Right atrium auricular region (tissue), 2 donors: ENCODE measurements around the gene CCR5. TPM values are rescaled to one million over a fixed set of nuclear protein-coding genes. Genes with fewer than 3 reads are reported as not detected.

Source experiments
- DNase-seq: peaks from one replicate; pipeline ENCODE4 v3.0.0-alpha.2; 2019; ENCODE audit warnings: low spot score
- H3K27ac ChIP-seq, 2 donors: fragments of 200-600 bp; sonication (generic); 1 replicate in 1 of 2; 2 replicates in 1 of 2; pipeline ENCODE4 v1.5.1; 2016 to 2019
- H3K27me3 ChIP-seq, 2 donors: fragments of 200-600 bp; sonication (generic); one replicate each; pipeline versions ENCODE4 v1.5.1 to v1.6.0; 2017 to 2019
- H3K36me3 ChIP-seq: fragments of 200-600 bp; sonication (generic); one replicate; pipeline ENCODE4 v1.5.1; 2016
- H3K4me1 ChIP-seq, 2 donors: fragments of 200-600 bp; sonication (generic); one replicate each; pipeline versions ENCODE4 v1.5.1 to v1.6.0; 2017 to 2019
- H3K4me3 ChIP-seq, 2 donors: fragments of 200-600 bp; sonication (generic); 1 replicate in 1 of 2; 2 replicates in 1 of 2; pipeline ENCODE4 v1.5.1; 2017 to 2019; ENCODE audit warnings: mild to moderate bottlenecking in 1 of 2, moderate library complexity in 1 of 2
- H3K9me3 ChIP-seq, 2 donors: fragments of 200-600 bp; sonication (generic); one replicate each; pipeline ENCODE4 v1.5.1; 2019
- total RNA-seq, 2 donors: library from RNA; depleted of rRNA; stranded (reverse); fragments of >200 nt; gene quantifications; one replicate each; pipeline ENCODE4 v1.1.0, GENCODE V29; 2016
- TF ChIP-seq, protein P1 (sequence below), 2 donors: fragments of 200-600 bp; sonication (generic); IDR thresholded peaks; one replicate each; pipeline ENCODE4 v1.5.1; 2019; ENCODE audit warnings: antibody characterized with exemption in 2 of 2

CCR5 gene
- total RNA-seq, 2 donors from 2014 or later, result 1.1 TPM; not detected in 1

DNA sequence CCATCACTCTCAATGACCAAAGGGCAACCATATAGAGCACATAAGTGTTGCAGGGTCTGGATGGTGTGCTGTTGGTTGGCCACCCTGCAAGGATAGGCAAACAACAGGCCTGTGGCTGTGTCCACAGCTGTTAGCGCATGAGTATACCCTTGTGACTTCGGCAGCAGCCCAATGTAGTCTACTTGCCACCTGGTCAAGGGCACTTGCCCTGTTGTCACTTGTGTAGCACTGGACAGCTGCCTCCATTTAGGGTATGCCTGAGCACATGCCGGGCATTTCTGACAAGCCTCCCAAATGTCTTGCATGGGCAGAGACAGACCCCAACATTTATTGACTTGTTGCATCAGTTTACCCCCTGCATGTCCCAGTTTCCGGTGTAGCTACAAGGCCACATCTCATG is 49.1 kb downstream of the CCR5 start:
- Histone ChIP-seq H3K4me1 (peaks cover 0 to 11% of the 10 kb centered on the region in 2 donors), H3K27me3 (no peaks in the 10 kb centered on the region), H3K4me3 (no peak overlapping the region), H3K9me3 (no peaks in the 10 kb centered on the region), H3K27ac (no peak overlapping the region), H3K36me3 (no peaks in the 10 kb centered on the region)
- no peak for DNase-seq
- TF ChIP-seq, protein P1, sequence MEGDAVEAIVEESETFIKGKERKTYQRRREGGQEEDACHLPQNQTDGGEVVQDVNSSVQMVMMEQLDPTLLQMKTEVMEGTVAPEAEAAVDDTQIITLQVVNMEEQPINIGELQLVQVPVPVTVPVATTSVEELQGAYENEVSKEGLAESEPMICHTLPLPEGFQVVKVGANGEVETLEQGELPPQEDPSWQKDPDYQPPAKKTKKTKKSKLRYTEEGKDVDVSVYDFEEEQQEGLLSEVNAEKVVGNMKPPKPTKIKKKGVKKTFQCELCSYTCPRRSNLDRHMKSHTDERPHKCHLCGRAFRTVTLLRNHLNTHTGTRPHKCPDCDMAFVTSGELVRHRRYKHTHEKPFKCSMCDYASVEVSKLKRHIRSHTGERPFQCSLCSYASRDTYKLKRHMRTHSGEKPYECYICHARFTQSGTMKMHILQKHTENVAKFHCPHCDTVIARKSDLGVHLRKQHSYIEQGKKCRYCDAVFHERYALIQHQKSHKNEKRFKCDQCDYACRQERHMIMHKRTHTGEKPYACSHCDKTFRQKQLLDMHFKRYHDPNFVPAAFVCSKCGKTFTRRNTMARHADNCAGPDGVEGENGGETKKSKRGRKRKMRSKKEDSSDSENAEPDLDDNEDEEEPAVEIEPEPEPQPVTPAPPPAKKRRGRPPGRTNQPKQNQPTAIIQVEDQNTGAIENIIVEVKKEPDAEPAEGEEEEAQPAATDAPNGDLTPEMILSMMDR (IDR thresholded peaks at IDR 0.05), result no peak

DNA sequence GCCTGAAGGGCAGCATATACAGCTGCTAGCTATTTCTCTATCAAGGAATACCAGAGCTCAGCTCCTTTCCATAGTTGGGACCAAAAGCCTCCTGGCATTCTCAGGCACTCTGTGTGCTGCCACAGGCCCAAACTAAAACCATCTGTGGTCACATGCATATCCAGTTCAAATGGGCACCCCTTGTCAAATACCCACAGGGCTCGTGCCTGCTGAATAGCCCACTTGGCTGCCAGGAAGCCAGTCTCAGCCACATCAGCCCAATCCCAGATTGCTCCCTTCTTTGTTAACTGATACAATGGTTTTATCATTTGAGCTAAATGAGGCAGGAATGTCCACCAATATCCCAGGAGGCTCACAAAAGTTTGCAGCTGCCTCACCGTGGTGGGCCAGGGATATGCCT is 50.2 kb downstream of the CCR5 start:
- DNase-seq, result no peak
- Histone ChIP-seq H3K4me3 (no peak overlapping the region), H3K27me3 (no peaks in the 10 kb centered on the region), H3K27ac (no peak overlapping the region), H3K36me3 (no peaks in the 10 kb centered on the region), H3K4me1 (peaks cover 0 to 10% of the 10 kb centered on the region in 2 donors), H3K9me3 (no peaks in the 10 kb centered on the region)
- TF ChIP-seq, protein P1 (IDR thresholded peaks at IDR 0.05), result no peak

DNA sequence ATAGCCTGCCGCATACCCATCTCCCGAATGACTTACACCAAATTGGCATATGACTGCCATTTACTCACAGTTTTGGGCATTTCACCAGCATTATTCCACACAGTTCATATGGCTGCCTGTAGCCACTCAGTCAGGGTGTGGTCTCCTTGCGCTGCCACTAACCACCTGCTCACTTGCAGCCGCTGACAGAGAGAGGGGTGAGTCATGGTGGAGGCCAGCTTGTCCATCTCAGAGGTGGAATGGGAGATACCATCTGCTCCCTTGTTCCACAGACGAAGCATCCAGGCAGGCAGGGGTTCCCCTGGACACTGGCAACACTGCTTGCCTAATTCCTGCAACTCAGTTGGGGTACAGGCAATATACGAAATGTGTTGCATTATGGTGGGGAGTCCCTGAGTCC is 51.9 kb downstream of the CCR5 start:
- Histone ChIP-seq H3K36me3 (no peaks in the 10 kb centered on the region), H3K27me3 (no peaks in the 10 kb centered on the region), H3K4me1 (peaks cover 0 to 2% of the 10 kb centered on the region in 2 donors), H3K4me3 (no peak overlapping the region), H3K27ac (no peak overlapping the region), H3K9me3 (no peaks in the 10 kb centered on the region)
- DNase-seq, result no peak
- TF ChIP-seq, protein P1 (IDR thresholded peaks at IDR 0.05), result no peak

DNA sequence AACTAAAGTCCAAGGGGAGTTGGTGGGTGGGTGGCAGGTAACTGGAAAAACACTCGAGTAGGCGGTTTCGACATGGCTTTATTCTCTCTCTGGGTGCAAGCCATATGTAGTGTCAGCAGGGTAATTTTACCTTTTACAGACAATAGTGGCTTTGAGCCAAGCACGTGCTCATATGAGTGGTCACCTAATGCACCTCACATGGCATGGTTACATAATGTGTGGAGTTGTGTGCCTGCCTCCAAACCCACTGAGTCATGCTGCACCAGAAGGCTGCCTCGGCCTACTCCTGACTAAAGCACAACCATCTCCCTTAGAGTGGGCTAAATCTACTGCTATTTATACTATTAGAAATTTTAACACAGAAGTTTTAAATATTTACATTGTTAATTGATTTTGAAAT is 52.8 kb downstream of the CCR5 start:
- TF ChIP-seq, protein P1 (IDR thresholded peaks at IDR 0.05), result no peak
- Histone ChIP-seq H3K27me3 (no peaks in the 10 kb centered on the region), H3K9me3 (no peaks in the 10 kb centered on the region), H3K36me3 (no peaks in the 10 kb centered on the region), H3K27ac (no peak overlapping the region), H3K4me1 (peaks cover 0 to 9% of the 10 kb centered on the region in 2 donors), H3K4me3 (no peak overlapping the region)
- no peak for DNase-seq

Other genes with a start within 250 kb of the CCR5 start
- 1 to 10 TPM; 1.2 to 8.9 TPM for gene CCR1, start 162.6 kb upstream of the CCR5 start, total RNA-seq
- not detected for gene CCR3, start 128.5 kb upstream of the CCR5 start, total RNA-seq
- gene CCR2, start 16.8 kb upstream of the CCR5 start, total RNA-seq, result 1 to 10 TPM in 1 of 2 donors, under 1 TPM in 1; 0.33 to 2.1 TPM
- 1 to 10 TPM in 1 of 2 donors, under 1 TPM in 1; 0.89 to 4.2 TPM for gene CCRL2, start 36.3 kb downstream of the CCR5 start, total RNA-seq
- 1 to 10 TPM in 1 of 2 donors, under 1 TPM in 1; 0.51 to 1.8 TPM for gene LTF, start 94.0 kb downstream of the CCR5 start, total RNA-seq
- gene RTP3, start 127.0 kb downstream of the CCR5 start, total RNA-seq, result not detected
- gene LRRC2, start 195.4 kb downstream of the CCR5 start, total RNA-seq, result 10 to 100 TPM in 1 of 2 donors, 1 to 10 TPM in 1; 7.0 to 29.7 TPM
- not detected for gene FAM240A, start 241.6 kb downstream of the CCR5 start, total RNA-seq